ENCODE data around the gene TRIM67.

DNA sequence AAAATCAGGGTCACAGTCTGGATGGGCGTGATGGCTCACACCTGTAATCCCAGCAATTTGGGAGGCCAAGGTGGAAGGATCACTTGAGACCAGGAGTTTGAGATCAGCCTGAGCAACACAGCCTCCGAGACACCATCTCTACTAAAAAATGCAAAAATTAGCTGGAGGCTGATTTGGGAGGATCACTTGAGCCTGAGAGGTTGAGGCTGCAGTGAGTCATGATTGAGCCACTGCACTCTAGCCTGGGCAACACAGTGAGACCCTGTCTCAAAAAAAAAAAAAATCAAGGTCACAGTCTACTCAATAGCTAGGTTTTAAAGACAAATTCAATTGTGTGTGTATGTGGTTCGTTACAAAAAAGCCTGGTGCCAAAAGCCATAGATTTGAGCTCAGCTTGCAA lies 34.4 kb downstream of the TRIM67 start:
- TF ChIP-seq, protein P1, sequence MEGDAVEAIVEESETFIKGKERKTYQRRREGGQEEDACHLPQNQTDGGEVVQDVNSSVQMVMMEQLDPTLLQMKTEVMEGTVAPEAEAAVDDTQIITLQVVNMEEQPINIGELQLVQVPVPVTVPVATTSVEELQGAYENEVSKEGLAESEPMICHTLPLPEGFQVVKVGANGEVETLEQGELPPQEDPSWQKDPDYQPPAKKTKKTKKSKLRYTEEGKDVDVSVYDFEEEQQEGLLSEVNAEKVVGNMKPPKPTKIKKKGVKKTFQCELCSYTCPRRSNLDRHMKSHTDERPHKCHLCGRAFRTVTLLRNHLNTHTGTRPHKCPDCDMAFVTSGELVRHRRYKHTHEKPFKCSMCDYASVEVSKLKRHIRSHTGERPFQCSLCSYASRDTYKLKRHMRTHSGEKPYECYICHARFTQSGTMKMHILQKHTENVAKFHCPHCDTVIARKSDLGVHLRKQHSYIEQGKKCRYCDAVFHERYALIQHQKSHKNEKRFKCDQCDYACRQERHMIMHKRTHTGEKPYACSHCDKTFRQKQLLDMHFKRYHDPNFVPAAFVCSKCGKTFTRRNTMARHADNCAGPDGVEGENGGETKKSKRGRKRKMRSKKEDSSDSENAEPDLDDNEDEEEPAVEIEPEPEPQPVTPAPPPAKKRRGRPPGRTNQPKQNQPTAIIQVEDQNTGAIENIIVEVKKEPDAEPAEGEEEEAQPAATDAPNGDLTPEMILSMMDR (IDR thresholded peaks at IDR 0.05): no peak
- no peak for TF ChIP-seq POLR2A (IDR thresholded peaks at IDR 0.05)
